SK-N-SH (cell line): ENCODE measurements around the gene SLC4A9.

Experiments
- CHD2 ChIP-seq: fragments of 150-350 bp; IDR thresholded peaks from 2 replicates; pipeline ENCODE4 v1.6.1; 2018; ENCODE audit warnings: low read length; ENCODE audit not compliant: partially characterized antibody
- ELF1 ChIP-seq: IDR thresholded peaks from 2 replicates; pipeline ENCODE4 v1.4.0; 2012
- EZH2phosphoT487 ChIP-seq: fragments of 200-600 bp; sonication (generic); IDR thresholded peaks from 2 replicates; pipeline ENCODE4 v1.6.1; 2017; ENCODE audit warnings: low read depth, mixed run types, mild to moderate bottlenecking, antibody characterized with exemption, moderate library complexity, borderline replicate concordance
- FOXM1 ChIP-seq: IDR thresholded peaks from 2 replicates; pipeline ENCODE4 v1.4.0; 2012; ENCODE audit warnings: low read depth, mild to moderate bottlenecking
- GABPA ChIP-seq: IDR thresholded peaks from 2 replicates; pipeline ENCODE4 v1.4.0; 2012; ENCODE audit warnings: low read depth, mild to moderate bottlenecking
- MAX ChIP-seq: IDR thresholded peaks from 2 replicates; pipeline ENCODE4 v1.4.0; 2012; ENCODE audit warnings: low read depth
- POLR2AphosphoS5 ChIP-seq: IDR thresholded peaks from 2 replicates; pipeline ENCODE4 v1.6.1; 2012; ENCODE audit warnings: low read depth, low read length
- SIN3A ChIP-seq: IDR thresholded peaks from 2 replicates; pipeline ENCODE4 v1.6.1; 2012; ENCODE audit warnings: low read depth, mild to moderate bottlenecking, low read length, moderate library complexity, borderline replicate concordance
- TEAD4 ChIP-seq: IDR thresholded peaks from 2 replicates; pipeline ENCODE4 v1.4.0; 2012; ENCODE audit warnings: mild to moderate bottlenecking, borderline replicate concordance; ENCODE audit not compliant: insufficient read depth
- USF1 ChIP-seq: IDR thresholded peaks from 2 replicates; pipeline ENCODE4 v1.4.0; 2012; ENCODE audit warnings: low read depth, borderline replicate concordance
- YY1 ChIP-seq: IDR thresholded peaks from 2 replicates; pipeline ENCODE4 v1.4.0; 2012; ENCODE audit warnings: low read depth, mild to moderate bottlenecking
- TF ChIP-seq, protein P1 (sequence below): fragments of 200-600 bp; sonication (generic); IDR thresholded peaks from 2 replicates; pipeline ENCODE4 v1.6.1; 2017; ENCODE audit warnings: antibody characterized with exemption, mild to moderate bottlenecking, moderate library complexity
- TF ChIP-seq, protein P2 (sequence below): fragments of 150-350 bp; IDR thresholded peaks from 2 replicates; pipeline ENCODE4 v1.6.1; 2017; ENCODE audit warnings: antibody characterized with exemption, low read length, low read depth, borderline replicate concordance
- TF ChIP-seq, protein P3 (sequence below): IDR thresholded peaks from 2 replicates; pipeline ENCODE4 v1.6.1; 2012; ENCODE audit warnings: mild to moderate bottlenecking, low read depth, low read length, moderate library complexity

GRCh38 chr5:140349244-140349643 is 10.8 kb upstream of the SLC4A9 start:
- TF ChIP-seq CHD2 (no peak), EZH2phosphoT487 (no peak), SIN3A (no peak), POLR2AphosphoS5 (no peak), MAX (no peak), TEAD4 (no peak), ELF1 (no peak), GABPA (no peak), USF1 (no peak), YY1 (no peak), FOXM1 (no peak)
- TF ChIP-seq, protein P1, sequence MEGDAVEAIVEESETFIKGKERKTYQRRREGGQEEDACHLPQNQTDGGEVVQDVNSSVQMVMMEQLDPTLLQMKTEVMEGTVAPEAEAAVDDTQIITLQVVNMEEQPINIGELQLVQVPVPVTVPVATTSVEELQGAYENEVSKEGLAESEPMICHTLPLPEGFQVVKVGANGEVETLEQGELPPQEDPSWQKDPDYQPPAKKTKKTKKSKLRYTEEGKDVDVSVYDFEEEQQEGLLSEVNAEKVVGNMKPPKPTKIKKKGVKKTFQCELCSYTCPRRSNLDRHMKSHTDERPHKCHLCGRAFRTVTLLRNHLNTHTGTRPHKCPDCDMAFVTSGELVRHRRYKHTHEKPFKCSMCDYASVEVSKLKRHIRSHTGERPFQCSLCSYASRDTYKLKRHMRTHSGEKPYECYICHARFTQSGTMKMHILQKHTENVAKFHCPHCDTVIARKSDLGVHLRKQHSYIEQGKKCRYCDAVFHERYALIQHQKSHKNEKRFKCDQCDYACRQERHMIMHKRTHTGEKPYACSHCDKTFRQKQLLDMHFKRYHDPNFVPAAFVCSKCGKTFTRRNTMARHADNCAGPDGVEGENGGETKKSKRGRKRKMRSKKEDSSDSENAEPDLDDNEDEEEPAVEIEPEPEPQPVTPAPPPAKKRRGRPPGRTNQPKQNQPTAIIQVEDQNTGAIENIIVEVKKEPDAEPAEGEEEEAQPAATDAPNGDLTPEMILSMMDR: no peak
- TF ChIP-seq, protein P2, sequence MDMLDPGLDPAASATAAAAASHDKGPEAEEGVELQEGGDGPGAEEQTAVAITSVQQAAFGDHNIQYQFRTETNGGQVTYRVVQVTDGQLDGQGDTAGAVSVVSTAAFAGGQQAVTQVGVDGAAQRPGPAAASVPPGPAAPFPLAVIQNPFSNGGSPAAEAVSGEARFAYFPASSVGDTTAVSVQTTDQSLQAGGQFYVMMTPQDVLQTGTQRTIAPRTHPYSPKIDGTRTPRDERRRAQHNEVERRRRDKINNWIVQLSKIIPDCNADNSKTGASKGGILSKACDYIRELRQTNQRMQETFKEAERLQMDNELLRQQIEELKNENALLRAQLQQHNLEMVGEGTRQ: no peak
- TF ChIP-seq, protein P3, sequence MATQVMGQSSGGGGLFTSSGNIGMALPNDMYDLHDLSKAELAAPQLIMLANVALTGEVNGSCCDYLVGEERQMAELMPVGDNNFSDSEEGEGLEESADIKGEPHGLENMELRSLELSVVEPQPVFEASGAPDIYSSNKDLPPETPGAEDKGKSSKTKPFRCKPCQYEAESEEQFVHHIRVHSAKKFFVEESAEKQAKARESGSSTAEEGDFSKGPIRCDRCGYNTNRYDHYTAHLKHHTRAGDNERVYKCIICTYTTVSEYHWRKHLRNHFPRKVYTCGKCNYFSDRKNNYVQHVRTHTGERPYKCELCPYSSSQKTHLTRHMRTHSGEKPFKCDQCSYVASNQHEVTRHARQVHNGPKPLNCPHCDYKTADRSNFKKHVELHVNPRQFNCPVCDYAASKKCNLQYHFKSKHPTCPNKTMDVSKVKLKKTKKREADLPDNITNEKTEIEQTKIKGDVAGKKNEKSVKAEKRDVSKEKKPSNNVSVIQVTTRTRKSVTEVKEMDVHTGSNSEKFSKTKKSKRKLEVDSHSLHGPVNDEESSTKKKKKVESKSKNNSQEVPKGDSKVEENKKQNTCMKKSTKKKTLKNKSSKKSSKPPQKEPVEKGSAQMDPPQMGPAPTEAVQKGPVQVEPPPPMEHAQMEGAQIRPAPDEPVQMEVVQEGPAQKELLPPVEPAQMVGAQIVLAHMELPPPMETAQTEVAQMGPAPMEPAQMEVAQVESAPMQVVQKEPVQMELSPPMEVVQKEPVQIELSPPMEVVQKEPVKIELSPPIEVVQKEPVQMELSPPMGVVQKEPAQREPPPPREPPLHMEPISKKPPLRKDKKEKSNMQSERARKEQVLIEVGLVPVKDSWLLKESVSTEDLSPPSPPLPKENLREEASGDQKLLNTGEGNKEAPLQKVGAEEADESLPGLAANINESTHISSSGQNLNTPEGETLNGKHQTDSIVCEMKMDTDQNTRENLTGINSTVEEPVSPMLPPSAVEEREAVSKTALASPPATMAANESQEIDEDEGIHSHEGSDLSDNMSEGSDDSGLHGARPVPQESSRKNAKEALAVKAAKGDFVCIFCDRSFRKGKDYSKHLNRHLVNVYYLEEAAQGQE: no peak
